HCT116 (cell line): Measurements from ENCODE around the gene DDN.

Experiments used
- CBX3 ChIP-seq: IDR thresholded peaks from 2 replicates; pipeline ENCODE4 v1.6.1; 2012; ENCODE audit warnings: low read depth
- CTCF ChIP-seq, 3 experiments: fragments of 200-600 bp in 1 of 3; sonication (generic) in 1 of 3; IDR thresholded peaks in 2 of 3; conservative IDR thresholded peaks in 1 of 3; 2 replicates each; pipeline ENCODE4 v1.5.1; 2012 to 2017; ENCODE audit warnings: low read depth in 2 of 3, low read length in 2 of 3, antibody characterized with exemption in 1 of 3, borderline replicate concordance in 1 of 3, control low read depth in 1 of 3, mild to moderate bottlenecking in 1 of 3, mixed read lengths in 1 of 3, mixed run types in 1 of 3, moderate library complexity in 1 of 3; ENCODE audit not compliant: insufficient read depth in 1 of 3
- EZH2 ChIP-seq: fragments of 200-600 bp; sonication (generic); IDR thresholded peaks from 2 replicates; pipeline ENCODE4 v1.6.1; 2017; ENCODE audit warnings: antibody characterized with exemption, mixed run types
- POLR2A ChIP-seq: IDR thresholded peaks from 2 replicates; pipeline ENCODE4 v1.7.0; 2011; ENCODE audit warnings: borderline replicate concordance; ENCODE audit not compliant: insufficient read depth, insufficient read length; ENCODE audit errors: extremely low read depth
- POLR2AphosphoS5 ChIP-seq: IDR thresholded peaks from 2 replicates; pipeline ENCODE4 v1.6.1; 2011; ENCODE audit warnings: mild to moderate bottlenecking, low read depth, low read length, moderate library complexity
- RAD21 ChIP-seq: IDR thresholded peaks from 2 replicates; pipeline ENCODE4 v1.6.1; 2012; ENCODE audit warnings: low read depth, mild to moderate bottlenecking
- SIN3A ChIP-seq: IDR thresholded peaks from 2 replicates; pipeline ENCODE4 v1.6.1; 2012; ENCODE audit warnings: low read depth
- SP1 ChIP-seq: IDR thresholded peaks from 2 replicates; pipeline ENCODE4 v1.6.1; 2012; ENCODE audit warnings: low read depth
- TCF7L2 ChIP-seq: IDR thresholded peaks from 2 replicates; pipeline ENCODE4 v1.7.0; 2011; ENCODE audit warnings: borderline replicate concordance, inconsistent platforms; ENCODE audit not compliant: insufficient read depth, insufficient read length; ENCODE audit errors: extremely low read depth
- YY1 ChIP-seq: IDR thresholded peaks from 2 replicates; pipeline ENCODE4 v1.6.1; 2011; ENCODE audit warnings: low read length, low read depth, moderate library complexity, mild to moderate bottlenecking; ENCODE audit not compliant: insufficient replicate concordance; ENCODE audit errors: extremely low read depth
- ZNF274 ChIP-seq: fragments of 200-500 bp; sonication (Bioruptor generic); IDR thresholded peaks from 2 replicates; pipeline ENCODE4 v1.6.1; 2014; ENCODE audit warnings: mild to moderate bottlenecking, low read depth, low read length, inconsistent platforms
- TF ChIP-seq, protein P1 (sequence below): IDR thresholded peaks from 2 replicates; pipeline ENCODE4 v1.6.1; 2011; ENCODE audit warnings: mild to moderate bottlenecking, low read length, moderate library complexity; ENCODE audit not compliant: insufficient replicate concordance; ENCODE audit errors: extremely low read depth
- TF ChIP-seq, protein P2 (sequence below): IDR thresholded peaks from 2 replicates; pipeline ENCODE4 v1.6.1; 2012; ENCODE audit warnings: low read depth

DNA sequence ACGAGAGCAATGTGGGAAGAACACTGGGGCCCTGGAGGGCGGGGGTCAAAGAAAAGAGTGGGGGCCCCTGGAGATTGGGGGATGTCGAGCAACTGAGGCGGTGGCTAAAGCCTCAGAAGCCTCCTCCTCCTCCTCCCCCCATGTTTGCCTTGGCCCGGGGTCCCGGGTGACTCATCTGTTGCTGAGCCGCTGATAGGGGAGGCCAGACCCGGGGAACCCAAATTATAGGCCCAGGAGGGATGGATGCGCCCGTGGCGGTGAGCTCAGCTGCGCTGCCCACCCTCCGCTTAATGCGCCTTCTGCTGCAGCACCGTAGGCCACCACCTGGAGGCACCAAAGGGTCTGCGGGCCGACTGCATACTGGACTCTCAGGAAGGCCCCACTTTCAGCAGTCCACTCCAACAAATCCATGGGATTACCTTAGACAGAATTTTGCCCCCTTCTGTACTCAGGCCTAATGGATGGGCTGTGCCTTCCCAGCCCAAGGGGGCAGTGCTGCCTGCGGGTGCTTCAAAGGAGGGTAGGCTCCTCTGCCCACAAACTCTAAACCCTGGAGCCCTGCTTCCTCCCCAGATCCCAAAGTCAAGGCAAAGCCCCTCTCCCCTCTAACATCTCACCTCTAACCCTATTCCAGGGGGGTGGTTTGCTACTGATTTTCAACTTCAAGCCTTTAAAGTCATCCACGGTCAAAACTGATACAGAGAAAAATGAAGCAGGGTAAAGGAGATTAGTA lies 25.1 kb downstream of the DDN start:
- TF ChIP-seq TCF7L2 (no peak), YY1 (no peak), POLR2AphosphoS5 (no peak), CTCF (IDR thresholded peaks at IDR 0.05 in 2 of 3, conservative IDR thresholded peaks at IDR 0.05 in 1 of 3; ENCODE audit: borderline replicate concordance in 1 of 3, insufficient read depth in 1 of 3, low read depth in 2 of 3, low read length in 2 of 3) (peak in 2 of 3 experiments; percentile 56 to 57; a peak in 5 of 6 replicates), POLR2A (no peak), SIN3A (no peak), RAD21 (0 out of 2 replicates have a peak, but pooled peaks have one; percentile 26), CBX3 (no peak), EZH2 (no peak), ZNF274 (no peak), SP1 (no peak)
- TF ChIP-seq, protein P1, sequence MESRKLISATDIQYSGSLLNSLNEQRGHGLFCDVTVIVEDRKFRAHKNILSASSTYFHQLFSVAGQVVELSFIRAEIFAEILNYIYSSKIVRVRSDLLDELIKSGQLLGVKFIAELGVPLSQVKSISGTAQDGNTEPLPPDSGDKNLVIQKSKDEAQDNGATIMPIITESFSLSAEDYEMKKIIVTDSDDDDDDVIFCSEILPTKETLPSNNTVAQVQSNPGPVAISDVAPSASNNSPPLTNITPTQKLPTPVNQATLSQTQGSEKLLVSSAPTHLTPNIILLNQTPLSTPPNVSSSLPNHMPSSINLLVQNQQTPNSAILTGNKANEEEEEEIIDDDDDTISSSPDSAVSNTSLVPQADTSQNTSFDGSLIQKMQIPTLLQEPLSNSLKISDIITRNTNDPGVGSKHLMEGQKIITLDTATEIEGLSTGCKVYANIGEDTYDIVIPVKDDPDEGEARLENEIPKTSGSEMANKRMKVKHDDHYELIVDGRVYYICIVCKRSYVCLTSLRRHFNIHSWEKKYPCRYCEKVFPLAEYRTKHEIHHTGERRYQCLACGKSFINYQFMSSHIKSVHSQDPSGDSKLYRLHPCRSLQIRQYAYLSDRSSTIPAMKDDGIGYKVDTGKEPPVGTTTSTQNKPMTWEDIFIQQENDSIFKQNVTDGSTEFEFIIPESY = no peak
- TF ChIP-seq, protein P2, sequence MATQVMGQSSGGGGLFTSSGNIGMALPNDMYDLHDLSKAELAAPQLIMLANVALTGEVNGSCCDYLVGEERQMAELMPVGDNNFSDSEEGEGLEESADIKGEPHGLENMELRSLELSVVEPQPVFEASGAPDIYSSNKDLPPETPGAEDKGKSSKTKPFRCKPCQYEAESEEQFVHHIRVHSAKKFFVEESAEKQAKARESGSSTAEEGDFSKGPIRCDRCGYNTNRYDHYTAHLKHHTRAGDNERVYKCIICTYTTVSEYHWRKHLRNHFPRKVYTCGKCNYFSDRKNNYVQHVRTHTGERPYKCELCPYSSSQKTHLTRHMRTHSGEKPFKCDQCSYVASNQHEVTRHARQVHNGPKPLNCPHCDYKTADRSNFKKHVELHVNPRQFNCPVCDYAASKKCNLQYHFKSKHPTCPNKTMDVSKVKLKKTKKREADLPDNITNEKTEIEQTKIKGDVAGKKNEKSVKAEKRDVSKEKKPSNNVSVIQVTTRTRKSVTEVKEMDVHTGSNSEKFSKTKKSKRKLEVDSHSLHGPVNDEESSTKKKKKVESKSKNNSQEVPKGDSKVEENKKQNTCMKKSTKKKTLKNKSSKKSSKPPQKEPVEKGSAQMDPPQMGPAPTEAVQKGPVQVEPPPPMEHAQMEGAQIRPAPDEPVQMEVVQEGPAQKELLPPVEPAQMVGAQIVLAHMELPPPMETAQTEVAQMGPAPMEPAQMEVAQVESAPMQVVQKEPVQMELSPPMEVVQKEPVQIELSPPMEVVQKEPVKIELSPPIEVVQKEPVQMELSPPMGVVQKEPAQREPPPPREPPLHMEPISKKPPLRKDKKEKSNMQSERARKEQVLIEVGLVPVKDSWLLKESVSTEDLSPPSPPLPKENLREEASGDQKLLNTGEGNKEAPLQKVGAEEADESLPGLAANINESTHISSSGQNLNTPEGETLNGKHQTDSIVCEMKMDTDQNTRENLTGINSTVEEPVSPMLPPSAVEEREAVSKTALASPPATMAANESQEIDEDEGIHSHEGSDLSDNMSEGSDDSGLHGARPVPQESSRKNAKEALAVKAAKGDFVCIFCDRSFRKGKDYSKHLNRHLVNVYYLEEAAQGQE = no peak
